ENCODE measurements around the gene DLG2.

DNA sequence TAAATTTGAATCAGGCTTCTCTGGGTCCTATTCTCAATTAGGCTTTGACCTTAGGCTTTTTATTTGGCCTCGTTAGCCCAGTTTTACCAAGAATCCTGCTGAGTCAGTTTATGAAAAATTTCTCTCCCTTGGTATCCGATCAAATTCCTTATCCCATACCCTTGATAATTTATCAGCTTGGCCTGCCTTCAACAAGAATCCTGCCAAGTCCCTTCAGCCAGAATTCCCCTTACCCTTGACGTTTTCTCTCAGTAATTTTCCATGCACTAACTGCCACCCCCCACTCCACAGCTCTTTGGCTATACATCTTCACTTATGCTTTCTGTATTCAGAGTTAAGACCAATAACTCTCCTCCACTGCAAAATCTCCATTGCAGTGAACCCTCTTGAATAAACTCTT is 1530.0 kb downstream of the DLG2 start:
- TF ChIP-seq, protein P1, sequence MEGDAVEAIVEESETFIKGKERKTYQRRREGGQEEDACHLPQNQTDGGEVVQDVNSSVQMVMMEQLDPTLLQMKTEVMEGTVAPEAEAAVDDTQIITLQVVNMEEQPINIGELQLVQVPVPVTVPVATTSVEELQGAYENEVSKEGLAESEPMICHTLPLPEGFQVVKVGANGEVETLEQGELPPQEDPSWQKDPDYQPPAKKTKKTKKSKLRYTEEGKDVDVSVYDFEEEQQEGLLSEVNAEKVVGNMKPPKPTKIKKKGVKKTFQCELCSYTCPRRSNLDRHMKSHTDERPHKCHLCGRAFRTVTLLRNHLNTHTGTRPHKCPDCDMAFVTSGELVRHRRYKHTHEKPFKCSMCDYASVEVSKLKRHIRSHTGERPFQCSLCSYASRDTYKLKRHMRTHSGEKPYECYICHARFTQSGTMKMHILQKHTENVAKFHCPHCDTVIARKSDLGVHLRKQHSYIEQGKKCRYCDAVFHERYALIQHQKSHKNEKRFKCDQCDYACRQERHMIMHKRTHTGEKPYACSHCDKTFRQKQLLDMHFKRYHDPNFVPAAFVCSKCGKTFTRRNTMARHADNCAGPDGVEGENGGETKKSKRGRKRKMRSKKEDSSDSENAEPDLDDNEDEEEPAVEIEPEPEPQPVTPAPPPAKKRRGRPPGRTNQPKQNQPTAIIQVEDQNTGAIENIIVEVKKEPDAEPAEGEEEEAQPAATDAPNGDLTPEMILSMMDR (IDR thresholded peaks at IDR 0.05; ENCODE audit: insufficient read depth, low read depth, low read length), result no peak
- no peak for TF ChIP-seq EZH2 (IDR thresholded peaks at IDR 0.05; ENCODE audit: insufficient read depth, low read length)
